Gastroesophageal sphincter (tissue), 4 donors: ENCODE data around the gene SF3B4. TPM values are rescaled to one million over a fixed set of nuclear protein-coding genes. Genes with fewer than 3 reads are reported as not detected.

ENCODE experiments used
- total RNA-seq, 4 donors: library from RNA; depleted of rRNA; stranded (reverse); fragments of >200 nt; gene quantifications; one replicate each; pipeline ENCODE4 v1.1.0, GENCODE V29; 2016

Gene SF3B4
- total RNA-seq, 4 donors from 2014 or later = 9.7 to 17.9 (median 14.0) TPM

Other genes with a start within 250 kb of the SF3B4 start
- 10 to 100 TPM in 1 of 4 donors, 1 to 10 TPM in 1, under 1 TPM in 1, not detected in 1; 0.39 to 21.4 (median 8.6) TPM for gene FCGR1A, start 145.1 kb downstream of the SF3B4 start, total RNA-seq
- 10 to 100 TPM; 23.9 to 46.2 (median 30.5) TPM for gene BOLA1, start 28.2 kb downstream of the SF3B4 start, total RNA-seq
- 1 to 10 TPM; 6.2 to 9.2 (median 7.1) TPM for gene SV2A, start 10.0 kb downstream of the SF3B4 start, total RNA-seq
- 10 to 100 TPM; 10.6 to 20.6 (median 14.4) TPM for gene MTMR11, start 9.1 kb upstream of the SF3B4 start, total RNA-seq
- gene OTUD7B, start 82.9 kb upstream of the SF3B4 start, total RNA-seq = 10 to 100 TPM; 34.1 to 49.6 (median 42.3) TPM
- gene VPS45, start 140.0 kb upstream of the SF3B4 start, total RNA-seq = 10 to 100 TPM; 44.7 to 75.8 (median 50.4) TPM
- 100 to 1,000 TPM; 217 to 358 (median 228) TPM for gene PLEKHO1, start 222.1 kb upstream of the SF3B4 start, total RNA-seq